Spleen (tissue), 11 donors: ENCODE results near the gene LDAH. TPM values are rescaled to one million over a fixed set of nuclear protein-coding genes. Genes with fewer than 3 reads are reported as not detected.

Source experiments
- DNase-seq: peaks from one replicate; pipeline ENCODE4 v3.0.0-alpha.2; 2020
- H3K27ac ChIP-seq, 8 donors: fragments of 200-600 bp; sonication (generic) in 7 of 8; 1 replicate in 4 of 8; 2 replicates in 4 of 8; pipeline versions ENCODE4 v1.5.0 to v1.8.0; 2016 to 2021; ENCODE audit warnings: inconsistent platforms in 4 of 8, mild to moderate bottlenecking in 4 of 8, moderate library complexity in 1 of 8
- H3K27me3 ChIP-seq, 7 donors: fragments of 200-600 bp; sonication (generic) in 6 of 7; replicated peaks in 1 of 7; 1 replicate in 4 of 7; 2 replicates in 3 of 7; pipeline versions ENCODE4 v1.5.0 to v1.8.0; 2016 to 2021; ENCODE audit warnings: inconsistent platforms in 3 of 7, mild to moderate bottlenecking in 1 of 7
- H3K36me3 ChIP-seq, 6 donors: fragments of 200-600 bp; sonication (generic) in 5 of 6; 1 replicate in 4 of 6; 2 replicates in 2 of 6; pipeline versions ENCODE4 v1.5.0 to v1.8.0; 2016 to 2021; ENCODE audit warnings: inconsistent platforms in 2 of 6
- H3K4me1 ChIP-seq, 6 donors: fragments of 200-600 bp; sonication (generic) in 5 of 6; 1 replicate in 3 of 6; 2 replicates in 3 of 6; pipeline versions ENCODE4 v1.5.0 to v1.8.0; 2016 to 2021; ENCODE audit warnings: inconsistent platforms in 3 of 6
- H3K4me3 ChIP-seq, 8 donors: fragments of 200-600 bp; sonication (generic) in 7 of 8; 1 replicate in 4 of 8; 2 replicates in 4 of 8; pipeline versions ENCODE4 v1.5.0 to v1.8.0; 2016 to 2021; ENCODE audit warnings: inconsistent platforms in 4 of 8, mild to moderate bottlenecking in 4 of 8, moderate library complexity in 2 of 8
- H3K9me3 ChIP-seq, 8 donors: fragments of 200-600 bp; sonication (generic) in 7 of 8; 1 replicate in 4 of 8; 2 replicates in 4 of 8; pipeline versions ENCODE4 v1.5.0 to v1.8.0; 2016 to 2021; ENCODE audit warnings: inconsistent platforms in 4 of 8
- POLR2A ChIP-seq, 3 donors: fragments of 450-650 bp; IDR thresholded peaks; one replicate each; pipeline ENCODE4 v1.5.1; 2017; ENCODE audit warnings: antibody characterized with exemption in 3 of 3, mild to moderate bottlenecking in 1 of 3
- POLR2AphosphoS5 ChIP-seq, 3 donors: sonication (generic); formaldehyde crosslinking; IDR thresholded peaks; one replicate each; pipeline ENCODE4 v1.5.1; 2017; ENCODE audit warnings: antibody characterized with exemption in 3 of 3
- WGBS, 5 donors: extraction: QIAGEN DNeasy Blood & Tissue Kit in 3 of 5; methylation state at CpG; one replicate each; pipeline versions ENCODE4 v1.1.5 to v1.1.7; 2013 to 2018; 5-methylcytosine and 5-hydroxymethylcytosine counted together
- intact Hi-C: fragments of 100-400 bp; cut with DNase I; formaldehyde crosslinking; loops from one replicate; pipeline ENCODE4 v1.15.0; 2023; ENCODE audit warnings: low total_unique reads
- polyA plus RNA-seq, 3 donors: library from polyadenylated mRNA; stranded (reverse); fragments of 200-250 nt; gene quantifications; one replicate each; pipeline ENCODE4 v1.2.1, GENCODE V29; 2013
- total RNA-seq, 7 donors: library from RNA; depleted of rRNA in 3 of 7; stranded (reverse); fragments of >200 nt in 3 of 7; fragmentation: NEBNext Ultra II Directional in 4 of 7; extraction: Animal tissue kit (Norgen Biotek cat#: 25700) in 4 of 7; gene quantifications; one replicate each; pipeline versions ENCODE4 v1.1.0 to v1.2.1, GENCODE V29; 2016 to 2021
- TF ChIP-seq, protein P1 (sequence below), 11 experiments: fragments of 200-600 bp in 7 of 11; fragments of 450-650 bp in 4 of 11; sonication (generic) in 4 of 11; IDR thresholded peaks in 8 of 11; conservative IDR thresholded peaks in 3 of 11; 1 replicate in 7 of 11; 2 replicates in 4 of 11; pipeline versions ENCODE4 v1.4.0 to v1.8.0; 2016 to 2021; ENCODE audit warnings: antibody characterized with exemption in 11 of 11, inconsistent platforms in 4 of 11, mild to moderate bottlenecking in 1 of 11
- donor health status: healthy with polysubstance abuse.
- donor health status: DM: no; HTN: no; CAD: no; lungs with moderate emphysema.
- donor health status: DM: no; HTN: no; CAD: no.
- donor health status: Bipolar disorder and iron deficiency.
- donor health status: healthy.
- donor health status: DM: no; HTN: no; CAD: no.
- donor health status: DM: yes; HTN: yes; CAD: no.

Gene LDAH
- total and polyA plus RNA-seq, 10 donors, result 5.8 to 33.2 (median 21.1) TPM

DNA sequence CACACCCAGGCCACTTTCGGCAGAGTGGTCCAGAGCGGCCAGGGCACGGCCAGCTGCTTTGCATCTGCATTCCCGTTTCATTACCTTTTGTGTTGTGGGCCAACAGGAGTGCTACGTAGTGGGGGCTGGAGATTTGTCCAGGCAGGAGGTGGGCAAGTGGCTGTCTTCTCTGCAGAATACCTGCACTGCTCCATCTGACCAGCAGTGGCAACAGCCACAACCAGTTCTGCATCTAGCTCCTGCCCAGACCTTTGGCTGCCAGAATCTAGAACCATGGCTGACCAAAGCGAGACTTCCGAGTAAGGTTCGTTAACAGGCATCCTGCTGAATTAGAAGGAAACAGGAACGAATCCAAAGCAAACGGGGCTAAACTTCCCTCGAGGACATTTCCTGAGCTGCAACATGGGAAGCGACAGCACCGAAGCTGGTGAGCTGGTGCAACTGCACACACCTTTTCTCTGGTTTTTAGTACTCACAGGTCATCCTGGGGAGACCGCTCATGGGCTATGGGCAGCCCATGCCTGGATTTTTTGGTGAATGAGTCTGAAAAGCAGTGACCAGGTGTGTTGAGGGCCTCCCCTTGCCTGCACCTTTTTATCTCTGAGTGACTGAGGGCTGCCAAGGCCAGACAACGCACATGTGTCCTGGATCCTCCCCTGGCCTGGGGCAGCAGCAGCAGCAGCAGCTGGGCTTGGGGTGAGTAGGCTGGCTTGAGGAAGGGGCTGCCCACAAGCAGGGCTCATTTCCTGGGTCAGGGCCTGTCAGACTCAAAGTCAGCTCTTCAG, 145.4 kb downstream of the LDAH start:
- intact Hi-C loops, result no loop called here
- Histone ChIP-seq H3K27ac (peak overlapping the region in 5 of 8 donors; percentile 5 to 81 (median 71)), H3K9me3 (no peaks in the 10 kb centered on the region), H3K27me3 (peaks cover 0 to 20% (median 8%) of the 10 kb centered on the region in 7 donors), H3K4me1 (peaks cover 3 to 42% (median 20%) of the 10 kb centered on the region in 6 donors), H3K36me3 (peaks cover 0 to 30% (median 7%) of the 10 kb centered on the region in 6 donors), H3K4me3 (no peak overlapping the region)
- DNase-seq, result no peak
- 76 to 87% (median 82%) methylated on average over 15 of the region's 15 CpGs for WGBS, 5 donors
- TF ChIP-seq, protein P1, sequence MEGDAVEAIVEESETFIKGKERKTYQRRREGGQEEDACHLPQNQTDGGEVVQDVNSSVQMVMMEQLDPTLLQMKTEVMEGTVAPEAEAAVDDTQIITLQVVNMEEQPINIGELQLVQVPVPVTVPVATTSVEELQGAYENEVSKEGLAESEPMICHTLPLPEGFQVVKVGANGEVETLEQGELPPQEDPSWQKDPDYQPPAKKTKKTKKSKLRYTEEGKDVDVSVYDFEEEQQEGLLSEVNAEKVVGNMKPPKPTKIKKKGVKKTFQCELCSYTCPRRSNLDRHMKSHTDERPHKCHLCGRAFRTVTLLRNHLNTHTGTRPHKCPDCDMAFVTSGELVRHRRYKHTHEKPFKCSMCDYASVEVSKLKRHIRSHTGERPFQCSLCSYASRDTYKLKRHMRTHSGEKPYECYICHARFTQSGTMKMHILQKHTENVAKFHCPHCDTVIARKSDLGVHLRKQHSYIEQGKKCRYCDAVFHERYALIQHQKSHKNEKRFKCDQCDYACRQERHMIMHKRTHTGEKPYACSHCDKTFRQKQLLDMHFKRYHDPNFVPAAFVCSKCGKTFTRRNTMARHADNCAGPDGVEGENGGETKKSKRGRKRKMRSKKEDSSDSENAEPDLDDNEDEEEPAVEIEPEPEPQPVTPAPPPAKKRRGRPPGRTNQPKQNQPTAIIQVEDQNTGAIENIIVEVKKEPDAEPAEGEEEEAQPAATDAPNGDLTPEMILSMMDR (IDR thresholded peaks at IDR 0.05 in 8 of 11, conservative IDR thresholded peaks at IDR 0.05 in 3 of 11), result peak in 2 of 11 experiments; percentile 6 to 15
- no peak for TF ChIP-seq POLR2AphosphoS5 (IDR thresholded peaks at IDR 0.05)

DNA sequence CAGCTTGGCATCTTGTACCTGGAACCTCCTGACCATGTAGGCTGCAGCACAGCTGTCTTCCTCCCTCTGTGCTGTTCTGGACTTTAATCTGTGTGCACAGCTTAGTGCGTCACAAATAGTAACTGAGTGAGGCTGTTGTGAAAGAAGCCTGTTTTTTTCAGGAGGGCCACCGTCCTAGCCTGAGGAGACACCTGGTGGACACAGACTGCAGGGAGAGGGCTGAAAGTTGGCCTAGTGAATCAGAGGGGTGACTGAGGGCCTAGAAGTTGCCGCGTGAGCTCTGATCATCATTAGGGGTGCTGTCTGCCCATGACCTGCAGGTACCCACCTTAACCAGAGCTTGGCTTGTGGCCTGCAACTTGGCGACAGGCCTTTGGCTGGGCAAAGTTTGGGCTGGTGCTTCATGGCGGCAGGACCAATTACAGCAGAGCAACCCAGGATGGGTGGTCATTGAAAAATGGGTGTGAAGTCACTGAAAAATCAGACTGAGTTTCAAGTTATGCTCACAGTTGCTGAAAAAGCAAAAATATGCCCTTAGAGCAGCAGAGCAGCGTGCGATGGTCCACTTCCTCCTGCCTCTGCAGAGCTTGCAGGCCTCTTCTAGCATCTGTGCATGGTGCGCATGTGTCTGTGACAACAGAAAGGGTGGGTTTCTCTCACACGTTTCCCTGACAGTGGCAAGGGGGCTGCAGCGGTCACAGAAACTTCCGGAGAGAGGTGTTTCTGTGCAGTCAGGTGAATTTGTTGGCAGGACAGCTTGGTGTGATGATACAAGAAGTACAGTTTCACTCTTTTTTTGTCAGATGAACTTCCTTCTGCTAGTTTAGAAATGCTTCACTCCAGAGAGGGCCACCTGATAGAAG, 146.3 kb downstream of the LDAH start:
- H3K27me3 ChIP-seq, result peaks cover 0 to 29% (median 16%) of the 10 kb centered on the region in 7 donors
- H3K27ac ChIP-seq, result peak overlapping the region in 6 of 8 donors; percentile 5 to 81 (median 66)
- DNase-seq, result no peak
- H3K9me3 ChIP-seq, result no peaks in the 10 kb centered on the region
- intact Hi-C loops, result no loop called here
- H3K36me3 ChIP-seq, result peaks cover 0 to 22% (median 4%) of the 10 kb centered on the region in 6 donors
- TF ChIP-seq POLR2A (IDR thresholded peaks at IDR 0.05) (no peak), POLR2AphosphoS5 (IDR thresholded peaks at IDR 0.05) (peak in 1 of 3 donors; percentile 54)
- H3K4me3 ChIP-seq, result no peak overlapping the region
- H3K4me1 ChIP-seq, result peaks cover 3 to 51% (median 27%) of the 10 kb centered on the region in 6 donors
- WGBS, 5 donors, result 74 to 81% (median 77%) methylated on average over 12 of the region's 12 CpGs

DNA sequence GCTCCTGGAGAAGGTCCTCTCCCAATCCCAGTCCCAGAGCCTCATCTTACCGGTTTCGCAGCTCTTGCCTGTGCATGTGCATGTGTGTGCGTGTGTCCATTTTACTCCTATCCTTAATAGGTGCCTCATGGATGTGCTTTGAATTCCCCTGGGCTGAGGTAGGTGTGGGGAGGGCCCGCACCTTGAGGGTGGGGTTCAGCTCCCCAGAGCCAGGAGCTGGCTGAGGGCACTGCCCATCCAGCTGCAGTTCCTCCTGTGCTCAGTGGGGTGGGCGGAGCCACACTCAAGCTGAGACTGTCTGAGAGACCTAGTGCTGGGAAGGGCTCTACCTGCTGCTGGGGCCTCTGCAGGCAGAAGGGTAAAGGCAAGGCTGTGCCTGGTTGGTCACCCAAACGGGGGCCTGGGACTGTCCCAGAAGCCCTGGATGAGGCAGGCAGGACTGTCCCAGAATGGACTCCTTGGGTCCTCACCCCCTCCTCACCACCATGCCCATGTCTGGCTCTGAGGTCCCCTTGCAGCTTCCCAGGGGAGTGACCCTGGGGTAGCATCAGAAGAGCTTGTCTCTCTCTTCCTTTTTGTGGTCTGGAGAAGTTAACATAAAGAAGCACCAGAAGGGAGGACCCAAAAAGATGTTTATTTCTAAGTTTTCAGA, 147.1 kb downstream of the LDAH start:
- Histone ChIP-seq H3K27ac (peak overlapping the region in 5 of 8 donors; percentile 36 to 81 (median 71)), H3K27me3 (peaks cover 0 to 36% (median 23%) of the 10 kb centered on the region in 7 donors), H3K36me3 (peaks cover 0 to 15% (median under 1%) of the 10 kb centered on the region in 6 donors), H3K4me1 (peaks cover 3 to 59% (median 31%) of the 10 kb centered on the region in 6 donors), H3K4me3 (no peak overlapping the region), H3K9me3 (no peaks in the 10 kb centered on the region)
- 66 to 97% (median 71%) methylated on average over 4 to 6 of the region's 6 CpGs for WGBS, 5 donors
- peak; percentile 92 for DNase-seq
- intact Hi-C loops, result no loop called here
- TF ChIP-seq, protein P1 (IDR thresholded peaks at IDR 0.05 in 8 of 11, conservative IDR thresholded peaks at IDR 0.05 in 3 of 11), result peak in 3 of 11 experiments; percentile 10 to 22 (median 20)
- no peak for TF ChIP-seq POLR2A (IDR thresholded peaks at IDR 0.05)
- TF ChIP-seq POLR2AphosphoS5 (IDR thresholded peaks at IDR 0.05), result peak in 2 of 3 donors; percentile 34 to 57

DNA sequence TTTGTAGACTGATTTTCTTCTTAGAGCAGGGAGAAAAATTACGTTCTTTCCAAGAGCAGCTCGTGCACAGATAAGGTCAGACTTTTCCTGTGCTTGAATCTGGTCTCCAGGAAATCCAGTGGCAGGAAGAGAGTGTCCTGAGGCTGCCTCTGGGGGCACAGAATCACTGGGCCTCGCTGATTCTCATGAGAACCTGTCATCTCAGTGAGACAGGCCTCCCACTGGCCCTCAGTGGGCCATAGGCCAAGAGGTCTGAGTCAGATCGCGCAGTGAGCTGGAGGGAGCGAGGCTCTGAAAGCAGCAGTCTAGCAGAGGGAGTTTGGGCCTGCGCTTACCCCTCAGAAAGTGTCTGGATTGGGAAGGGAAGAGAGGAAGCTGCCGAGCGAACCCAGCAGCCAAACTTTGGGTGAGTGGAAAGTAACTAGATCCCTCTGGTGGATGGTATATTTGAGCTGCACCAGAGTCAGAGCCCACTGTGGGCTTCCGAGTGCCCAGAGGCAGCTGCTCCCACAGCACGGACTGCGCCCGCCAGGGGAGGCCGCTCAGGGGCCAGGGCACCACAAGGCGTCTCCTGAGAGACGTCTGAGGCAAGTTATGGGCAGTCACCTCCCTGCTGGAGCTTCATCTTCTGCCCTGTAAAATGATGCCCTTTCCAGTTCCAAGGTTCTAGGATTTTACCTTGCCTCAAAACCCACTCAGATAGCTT, 147.8 kb downstream of the LDAH start:
- peaks cover 0 to 14% (median 0%) of the 10 kb centered on the region in 6 donors for H3K36me3 ChIP-seq
- TF ChIP-seq POLR2AphosphoS5 (IDR thresholded peaks at IDR 0.05) (no peak), POLR2A (IDR thresholded peaks at IDR 0.05) (no peak)
- TF ChIP-seq, protein P1 (IDR thresholded peaks at IDR 0.05 in 8 of 11, conservative IDR thresholded peaks at IDR 0.05 in 3 of 11), result no peak
- WGBS, 5 donors, result 45 to 58% (median 55%) methylated on average over 11 to 16 of the region's 16 CpGs
- DNase-seq, result no peak
- H3K4me1 ChIP-seq, result peaks cover 3 to 66% (median 34%) of the 10 kb centered on the region in 6 donors
- intact Hi-C loops, result no loop called here
- no peaks in the 10 kb centered on the region for H3K9me3 ChIP-seq
- no peak overlapping the region for H3K4me3 ChIP-seq
- H3K27ac ChIP-seq, result peak overlapping the region in 5 of 8 donors; percentile 9 to 81 (median 71)
- H3K27me3 ChIP-seq, result peaks cover 0 to 43% (median 30%) of the 10 kb centered on the region in 7 donors
